ENCODE results near the gene PSD4.

The PSD4 gene

DNA sequence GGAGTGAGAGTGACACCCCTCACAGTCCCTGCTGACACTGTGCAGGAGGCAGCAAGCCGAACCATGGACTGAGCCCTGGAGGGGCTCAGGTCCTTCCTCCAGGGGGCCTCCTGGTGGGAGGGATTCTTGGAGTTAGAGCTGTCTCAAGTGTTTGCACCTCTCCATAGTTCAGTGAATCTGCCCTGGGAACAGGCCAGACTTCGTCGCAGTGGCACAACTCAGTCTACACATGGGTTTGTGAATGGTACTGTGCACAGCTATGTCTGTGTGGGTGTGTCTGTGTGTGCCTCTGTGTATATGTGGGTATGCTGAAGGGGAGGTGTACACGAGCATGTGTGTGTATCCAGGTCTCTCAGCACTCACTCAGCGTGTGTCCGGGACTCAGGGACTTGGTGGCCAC is 68.6 kb downstream of the PSD4 start:
- DNase-seq: no peak

DNA sequence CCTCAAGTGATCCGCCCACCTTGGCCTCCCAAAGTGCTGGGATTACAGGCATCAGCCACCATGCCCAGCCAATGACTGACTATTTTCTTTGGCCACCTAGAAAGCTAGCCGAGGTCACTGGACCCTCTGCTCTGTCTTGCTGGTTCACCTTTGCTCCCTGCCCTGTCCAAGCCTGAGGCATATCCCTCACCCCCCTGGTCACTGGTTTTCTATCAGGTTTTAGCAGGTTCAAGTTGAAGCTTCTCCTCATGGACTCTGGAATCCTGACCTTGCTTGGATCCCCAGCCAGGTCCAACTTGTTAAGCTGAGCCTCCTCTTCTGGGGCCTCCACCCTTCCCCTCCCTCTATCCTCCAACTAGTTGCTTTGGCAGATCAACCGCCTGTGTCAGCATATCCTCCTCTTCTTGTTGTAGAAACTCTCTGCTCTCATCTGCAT is 71.5 kb downstream of the PSD4 start:
- no peak for DNase-seq

DNA sequence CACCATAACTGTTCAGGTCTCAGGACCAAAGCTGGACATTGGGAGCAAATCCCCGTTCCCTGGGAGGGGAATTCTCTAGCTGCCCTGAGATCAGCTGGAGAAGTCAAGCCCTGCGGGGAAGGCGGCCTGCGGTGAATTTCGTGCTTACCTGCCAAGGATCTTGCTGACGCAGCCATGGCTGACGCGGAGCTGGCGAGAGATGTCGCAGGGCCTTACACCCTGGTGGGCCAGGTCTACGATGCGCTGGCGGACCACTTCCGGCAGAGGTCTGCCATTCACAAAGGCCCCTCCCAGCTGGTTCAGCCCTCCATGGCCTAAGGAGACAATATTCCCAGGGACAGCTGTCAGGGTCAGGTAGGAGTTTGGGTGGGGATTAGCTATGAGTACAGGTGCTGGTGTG is 72.8 kb downstream of the PSD4 start:
- DNase-seq: no peak

DNA sequence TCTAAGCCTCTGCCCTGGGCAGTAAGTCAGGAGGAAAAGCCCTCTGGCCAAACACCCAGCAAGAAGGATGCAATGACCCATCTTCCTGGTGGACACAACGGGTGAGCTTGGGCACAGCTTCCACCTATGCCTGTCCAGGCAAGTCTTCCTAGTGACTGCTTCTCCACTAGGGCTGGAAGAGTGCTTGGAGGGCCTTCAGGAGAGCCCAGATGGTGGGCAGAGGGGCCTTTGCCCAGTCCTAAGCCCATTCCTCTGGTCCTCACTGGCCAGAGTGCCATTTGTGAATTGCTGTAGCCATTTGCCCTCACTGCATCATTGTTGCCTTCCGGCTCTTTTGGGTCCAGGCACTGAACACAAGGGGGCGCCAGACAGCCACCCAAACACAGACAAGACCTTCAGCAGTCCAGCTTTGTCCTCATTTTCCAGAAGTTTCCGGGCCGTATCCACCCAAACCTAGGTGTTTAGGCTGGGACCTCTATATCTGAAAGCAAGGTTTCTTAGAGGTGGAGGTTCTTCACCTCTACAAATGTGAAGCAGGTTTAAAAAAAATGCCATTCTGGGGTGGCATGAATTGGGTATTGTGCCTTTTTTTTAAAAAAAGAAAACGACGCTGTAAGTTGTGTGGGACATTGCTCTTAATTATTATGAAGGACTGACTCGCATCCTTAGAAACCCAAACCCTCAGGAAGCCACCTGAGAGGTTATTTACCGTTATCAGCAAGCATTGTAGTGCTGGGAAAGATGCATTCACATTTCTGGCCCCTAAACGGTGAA is 75.4 kb downstream of the PSD4 start:
- DNase-seq: no peak

DNA sequence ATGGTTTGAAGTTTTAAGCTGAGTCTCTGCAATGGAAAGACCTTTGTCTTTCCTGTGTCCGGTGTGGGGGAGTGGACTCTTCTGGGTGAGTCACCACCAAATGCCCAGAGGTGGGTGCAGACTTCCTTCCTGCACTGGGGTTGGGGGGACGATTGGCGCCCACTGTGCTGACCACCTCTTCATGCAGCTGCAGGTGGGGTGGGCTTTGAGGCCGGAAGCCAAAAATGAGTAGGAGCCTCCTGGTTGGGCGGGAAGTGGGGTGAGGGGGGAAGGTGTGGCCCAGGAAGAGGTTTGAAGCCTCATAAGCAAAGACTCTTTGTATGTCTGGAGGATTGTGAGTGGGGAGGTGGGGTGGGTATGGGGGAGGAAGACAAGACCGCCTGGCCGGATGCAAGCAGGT is 77.3 kb downstream of the PSD4 start:
- DNase-seq: no peak

DNA sequence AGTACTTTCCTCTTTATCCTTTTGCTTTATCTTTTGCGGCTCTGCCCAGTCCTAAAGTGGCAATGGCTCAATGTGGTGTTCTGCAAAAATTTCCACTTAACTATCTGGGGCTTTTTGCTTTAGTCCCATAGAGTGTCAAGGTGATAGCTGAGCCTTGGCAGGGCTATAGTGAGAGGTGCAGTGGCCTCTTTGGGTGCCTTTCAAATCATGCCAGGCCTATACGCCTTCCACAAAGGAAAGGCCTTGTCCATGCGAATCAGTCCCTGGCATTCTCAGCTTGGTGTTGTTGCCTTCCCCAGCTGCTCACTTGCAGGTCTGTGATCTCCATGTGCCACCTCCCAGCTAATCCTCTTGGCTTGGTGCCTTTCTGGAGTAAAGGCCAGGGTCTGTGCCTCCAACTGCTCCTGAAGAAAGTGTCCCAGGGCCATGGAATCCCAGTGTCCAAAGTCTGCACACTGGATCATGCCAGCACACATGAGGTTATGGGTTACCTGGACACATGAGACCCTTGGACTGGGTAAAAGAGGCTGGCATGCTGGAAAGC is 78.3 kb downstream of the PSD4 start:
- no peak for DNase-seq

DNA sequence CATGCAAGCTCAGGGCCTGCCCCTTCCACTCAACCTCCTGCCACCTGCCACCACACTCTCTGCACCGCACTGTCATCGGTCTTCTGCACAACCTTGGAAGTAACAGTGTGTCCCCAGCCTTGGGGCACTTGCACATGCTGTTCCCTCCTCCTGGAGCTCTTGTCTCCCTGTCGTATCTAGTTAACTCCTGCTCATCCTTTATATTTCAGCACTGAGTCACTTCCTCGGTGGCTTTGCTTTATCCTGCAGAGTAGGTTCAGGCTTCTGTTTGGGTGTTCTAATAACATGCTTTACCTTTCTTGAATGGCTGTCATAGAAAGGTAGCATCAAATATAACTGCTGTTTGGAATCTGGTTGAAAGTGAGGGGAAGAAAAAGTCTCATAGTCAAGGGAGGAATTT is 79.7 kb downstream of the PSD4 start:
- no peak for DNase-seq

DNA sequence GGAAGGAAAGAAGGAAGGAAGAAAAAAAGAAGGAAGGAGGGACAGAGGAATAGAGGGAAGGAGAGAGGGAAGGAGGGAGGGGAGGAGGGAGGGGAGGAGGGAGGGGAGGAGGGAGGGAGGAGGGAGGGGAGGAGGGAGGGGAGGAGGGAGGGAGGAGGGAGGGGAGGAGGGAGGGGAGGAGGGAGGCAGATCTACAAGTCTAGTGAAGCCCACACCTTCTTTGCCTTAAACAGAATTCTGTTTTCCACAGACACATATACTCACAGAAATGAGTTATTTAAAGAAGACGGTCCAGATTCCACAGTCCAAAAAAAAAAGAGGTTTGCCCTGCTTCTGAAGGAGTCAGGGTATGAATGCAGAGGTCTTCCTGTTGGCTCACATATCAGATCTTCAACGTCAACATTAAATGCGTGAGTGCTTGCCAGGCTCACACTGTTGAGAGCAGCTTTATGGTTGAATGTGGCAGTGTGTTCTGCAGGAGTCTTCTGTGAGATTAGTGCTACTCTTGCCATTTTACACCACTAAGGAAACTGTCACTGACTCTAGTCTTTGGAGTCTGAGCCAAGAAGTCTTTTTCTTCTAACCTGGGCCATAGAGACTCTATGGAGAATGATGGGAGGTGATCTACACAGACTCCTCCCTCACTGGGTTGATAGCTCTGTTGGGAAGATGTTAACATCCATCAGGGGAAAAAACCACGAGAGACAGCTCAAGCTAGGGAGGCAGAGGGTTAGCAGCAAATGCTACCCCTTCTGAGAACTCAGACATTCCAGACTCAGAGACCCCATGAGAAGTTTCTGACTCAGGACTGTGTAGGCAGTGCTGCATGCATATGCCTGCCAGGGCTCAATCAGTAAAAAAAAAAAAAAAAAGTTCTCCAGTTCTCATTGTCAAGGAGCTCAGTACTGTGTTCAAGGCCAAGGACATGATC is 81.6 kb downstream of the PSD4 start:
- no peak for DNase-seq

DNA sequence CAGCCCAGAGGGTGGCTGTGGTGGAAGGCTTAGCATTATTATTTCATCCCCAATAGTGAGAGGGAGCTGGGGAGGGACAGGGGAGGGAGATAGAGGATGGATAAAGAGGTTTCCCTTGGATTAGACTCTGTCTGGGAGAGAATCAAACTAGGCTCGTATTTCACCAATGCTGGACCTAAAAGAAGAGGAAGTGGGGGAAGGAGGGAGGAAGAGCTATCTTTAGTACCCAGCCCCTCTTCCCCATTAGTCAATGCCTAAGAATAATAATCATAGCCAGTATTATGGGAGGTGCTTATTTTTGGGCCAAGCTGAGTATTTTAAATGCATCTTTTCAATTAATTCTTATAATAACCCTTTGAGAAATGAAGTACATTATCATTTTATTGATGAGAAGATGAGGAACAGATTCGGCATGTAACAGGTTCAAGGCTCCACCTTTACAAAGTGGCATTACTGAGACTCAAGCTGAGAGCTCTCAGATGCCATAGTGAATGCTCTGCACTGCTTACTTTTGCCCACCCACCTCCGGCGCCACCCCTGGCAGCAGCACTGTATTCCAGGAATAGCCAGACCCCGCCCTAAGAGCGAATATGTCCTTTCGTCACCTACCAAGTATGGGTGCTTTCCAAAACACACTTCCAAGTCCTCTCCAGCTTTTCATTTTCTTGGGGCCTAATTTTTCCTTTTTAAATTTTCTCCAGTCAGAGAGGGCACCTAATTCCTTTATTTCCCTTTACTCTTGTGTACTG is 83.9 kb downstream of the PSD4 start:
- DNase-seq: no peak

DNA sequence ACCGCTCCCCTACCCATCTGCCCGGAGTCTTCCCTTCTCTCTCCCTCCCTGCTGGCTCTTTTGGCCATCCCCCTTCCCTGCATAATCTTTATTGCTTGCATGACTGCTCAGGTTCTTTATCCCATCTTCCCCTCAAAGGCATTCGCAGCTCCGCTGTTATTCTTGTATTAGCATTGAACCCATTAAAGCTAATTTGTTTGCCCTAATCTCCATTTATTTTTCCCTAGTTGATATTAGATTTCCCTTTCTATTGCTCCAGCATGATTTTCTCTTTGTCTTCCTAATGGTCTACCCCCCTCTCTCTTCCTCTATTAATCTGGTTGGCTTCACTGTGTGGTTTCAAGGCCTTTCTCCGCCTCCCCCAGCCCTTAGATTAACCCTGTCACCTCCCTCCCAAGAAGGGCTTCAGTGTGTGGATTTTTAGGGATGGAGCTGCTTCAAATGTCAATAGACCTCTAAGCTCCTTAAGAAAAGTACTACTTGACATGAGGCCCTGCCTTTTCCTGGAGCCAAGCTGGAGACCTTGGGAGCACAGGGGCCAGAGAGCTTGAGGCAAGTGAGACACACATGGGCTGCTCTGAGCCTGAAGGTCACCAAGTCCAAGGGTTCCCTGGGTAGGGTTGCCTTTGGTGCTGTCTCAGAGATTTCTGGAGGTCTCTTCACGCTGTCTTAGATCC is 84.8 kb downstream of the PSD4 start:
- DNase-seq: no peak
